NCI-H2029 (cell line): ENCODE results near the gene ZP2.
A peak's percentile ranks its signal among the peaks of the same experiment; 100 is the strongest.
"Not testable (repeated sequence)": the region's sequence is repeated elsewhere in the genome, so short reads cannot be mapped to it uniquely, and the experiment has no call there.

Experiments used
- DNase-seq: peaks from one replicate; lab custom pipeline; 2025; lab: John Stamatoyannopoulos, UW

The ZP2 gene

GRCh38 chr16:21170116-21170515 lies 41.3 kb downstream of the ZP2 start:
- DNase-seq: not testable (repeated sequence)

DNA sequence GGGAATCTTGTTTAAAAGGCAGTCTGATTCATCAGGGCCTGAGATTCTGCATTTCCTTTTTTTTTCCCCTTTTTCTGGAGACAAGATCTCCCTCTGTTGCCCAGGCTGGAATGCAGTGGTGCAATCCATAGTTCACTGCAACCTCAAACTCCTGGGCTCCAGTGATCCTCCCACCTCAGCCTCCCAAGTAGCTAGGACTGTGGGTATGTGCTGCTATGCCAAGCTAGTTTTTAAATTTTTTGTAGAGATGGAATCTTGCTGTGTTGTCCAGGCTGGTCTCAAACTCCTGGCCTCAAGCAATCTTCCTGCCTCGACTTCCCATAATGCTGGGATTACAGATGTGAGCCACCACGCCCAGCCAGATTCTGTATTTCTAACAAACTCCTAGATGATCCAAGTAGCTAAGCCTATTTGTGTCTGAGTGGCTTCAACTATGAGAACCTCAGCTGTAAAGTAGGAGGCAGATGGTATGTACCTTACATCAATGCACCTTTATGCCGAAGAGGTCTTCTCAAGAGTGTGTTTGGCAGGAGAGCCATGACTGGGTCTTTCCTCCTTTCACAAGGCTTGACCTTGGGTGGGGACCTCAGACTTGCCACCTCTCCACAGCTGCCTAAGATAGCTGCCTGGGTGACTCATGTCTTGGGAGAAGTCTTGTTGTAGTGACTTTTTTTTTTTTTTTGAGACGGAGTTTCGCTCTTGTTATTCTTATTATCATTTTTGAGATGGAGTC lies 42.0 kb downstream of the ZP2 start:
- no peak for DNase-seq

- DNase-seq: no peak
These were observed 43.3 kb downstream of the ZP2 start for GRCh38 chr16:21167929-21168602.

- DNase-seq: no peak
These were observed 44.0 kb downstream of the ZP2 start for GRCh38 chr16:21167360-21167759.

DNA sequence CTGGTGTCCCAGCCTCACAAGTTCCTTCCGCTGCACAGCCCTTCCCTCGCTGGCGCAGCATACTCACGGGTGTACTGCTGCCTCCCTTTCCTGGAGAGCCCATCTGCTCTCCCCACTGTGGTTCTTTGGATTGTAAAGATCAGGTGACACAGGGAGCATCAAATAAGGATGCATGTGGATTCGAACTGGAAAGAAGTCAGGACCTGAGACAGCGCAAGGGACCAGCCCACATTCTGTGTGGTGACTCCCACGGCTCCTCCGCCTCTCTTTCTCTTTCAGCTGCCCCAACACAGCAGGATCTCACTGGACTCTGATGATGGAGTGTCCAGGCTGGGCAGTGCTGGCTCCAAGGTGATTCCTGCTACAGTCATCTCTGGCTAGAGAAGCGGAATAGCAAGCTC lies 44.8 kb downstream of the ZP2 start:
- no peak for DNase-seq

- no peak for DNase-seq
These were observed 46.7 kb downstream of the ZP2 start for GRCh38 chr16:21164521-21165168.

DNA sequence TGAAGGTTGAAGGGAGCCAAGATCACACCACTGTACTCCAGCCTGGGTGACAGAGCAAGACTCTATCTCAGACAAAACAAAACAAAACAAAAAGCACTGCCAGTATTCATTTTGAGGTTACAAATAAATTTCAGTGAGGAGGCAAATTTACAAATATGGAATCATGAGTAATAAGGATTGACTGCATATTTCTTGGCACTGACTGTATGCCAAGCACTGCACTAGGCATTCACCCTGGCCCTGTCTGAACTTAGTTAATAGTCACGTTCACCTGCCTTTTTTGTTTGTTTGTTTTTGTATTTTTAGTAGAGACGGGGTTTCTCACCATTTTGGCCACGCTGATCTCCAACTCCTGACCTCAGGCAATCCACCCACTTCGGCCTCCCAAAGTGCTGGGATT lies 47.8 kb downstream of the ZP2 start:
- DNase-seq: no peak

- DNase-seq: peak; percentile 25
These were observed 48.7 kb downstream of the ZP2 start for GRCh38 chr16:21162661-21163151.

DNA sequence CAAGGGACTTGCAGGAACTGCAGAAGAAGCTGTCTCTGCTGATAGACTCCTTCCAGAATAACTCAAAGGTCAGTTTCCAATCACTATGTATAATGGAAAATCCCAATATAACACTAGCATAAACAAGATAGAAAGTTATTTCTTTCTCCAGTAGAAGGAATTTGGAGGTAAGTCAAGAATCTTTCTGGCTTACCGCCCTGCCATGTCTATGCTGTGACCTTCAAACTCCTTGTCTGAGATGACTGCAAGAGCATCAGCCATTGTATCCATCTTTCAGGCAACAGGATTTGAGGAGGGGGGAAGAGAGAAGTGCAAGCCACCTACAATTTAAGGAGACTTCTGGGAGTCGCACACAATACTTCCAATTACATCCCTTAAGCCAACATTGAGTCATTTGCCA lies 50.2 kb downstream of the ZP2 start:
- no peak for DNase-seq

DNA sequence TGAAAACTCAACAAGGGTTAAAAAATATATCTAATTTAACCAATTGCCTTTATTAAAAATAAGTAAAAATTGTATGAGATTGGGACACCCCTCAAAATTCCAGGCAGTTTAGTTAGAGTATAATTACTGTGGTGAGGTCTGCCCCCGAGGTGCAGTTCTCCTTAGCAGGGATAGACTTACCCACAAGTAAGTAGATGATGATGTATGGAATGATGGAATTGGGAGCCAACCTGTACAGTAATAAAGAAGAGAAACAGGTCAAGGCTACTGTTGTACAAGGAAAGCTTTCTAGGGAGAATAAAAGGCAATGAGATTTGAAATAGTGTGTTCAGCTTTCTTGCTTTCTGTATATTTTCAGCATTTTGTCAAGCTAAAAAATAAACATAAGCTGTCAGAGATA lies 51.1 kb downstream of the ZP2 start:
- DNase-seq: no peak

- DNase-seq: no peak
These were observed 52.0 kb downstream of the ZP2 start for GRCh38 chr16:21159281-21159951.

- DNase-seq: peak; percentile 75
These were observed 52.9 kb downstream of the ZP2 start, which contains the start of gene LDAF1 for GRCh38 chr16:21158208-21159110. LDAF1 (plus strand) TSS chr16:21158674; CDS start chr16:21161183, 2,509 bp downstream.

- DNase-seq: peak; percentile 41
These were observed 53.7 kb downstream of the ZP2 start for GRCh38 chr16:21157632-21158031.

DNA sequence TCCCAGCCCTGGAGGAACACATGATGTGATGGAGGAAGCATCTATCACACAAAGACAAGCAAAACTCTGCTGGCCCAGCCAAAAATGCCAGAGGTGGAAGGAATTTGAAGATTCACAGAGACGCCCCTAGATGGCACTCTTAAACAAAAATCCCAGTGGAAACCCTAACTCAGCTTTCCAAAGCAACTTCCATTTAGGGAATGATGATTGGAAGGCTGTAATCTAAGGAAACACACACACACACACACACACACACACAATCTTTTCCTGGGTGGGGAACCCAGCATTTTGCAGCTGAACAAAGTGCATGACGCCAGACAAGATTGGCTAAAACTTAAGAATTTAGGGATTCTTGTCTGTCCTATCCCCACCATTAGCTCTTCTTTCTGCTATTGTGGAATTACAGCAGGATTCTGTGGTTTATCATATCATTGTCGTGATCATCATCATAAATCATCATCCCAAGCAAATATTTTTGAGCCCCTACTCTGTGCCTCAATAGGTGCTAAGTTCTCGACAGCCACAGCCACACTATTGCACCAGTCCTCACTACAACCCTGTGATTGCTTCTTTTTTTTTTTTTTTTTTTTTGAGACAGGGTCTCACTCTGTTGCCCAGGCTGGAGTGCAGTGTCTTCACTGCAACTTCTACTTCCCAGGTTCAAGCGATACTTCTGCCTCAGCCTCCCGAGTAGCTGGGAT lies 54.5 kb downstream of the ZP2 start:
- peak; percentile 70 for DNase-seq

- DNase-seq: not testable (repeated sequence)
These were observed 55.4 kb downstream of the ZP2 start for GRCh38 chr16:21156011-21156410.

GRCh38 chr16:21153124-21153729 lies 58.1 kb downstream of the ZP2 start:
- DNase-seq: peak; percentile 23

DNA sequence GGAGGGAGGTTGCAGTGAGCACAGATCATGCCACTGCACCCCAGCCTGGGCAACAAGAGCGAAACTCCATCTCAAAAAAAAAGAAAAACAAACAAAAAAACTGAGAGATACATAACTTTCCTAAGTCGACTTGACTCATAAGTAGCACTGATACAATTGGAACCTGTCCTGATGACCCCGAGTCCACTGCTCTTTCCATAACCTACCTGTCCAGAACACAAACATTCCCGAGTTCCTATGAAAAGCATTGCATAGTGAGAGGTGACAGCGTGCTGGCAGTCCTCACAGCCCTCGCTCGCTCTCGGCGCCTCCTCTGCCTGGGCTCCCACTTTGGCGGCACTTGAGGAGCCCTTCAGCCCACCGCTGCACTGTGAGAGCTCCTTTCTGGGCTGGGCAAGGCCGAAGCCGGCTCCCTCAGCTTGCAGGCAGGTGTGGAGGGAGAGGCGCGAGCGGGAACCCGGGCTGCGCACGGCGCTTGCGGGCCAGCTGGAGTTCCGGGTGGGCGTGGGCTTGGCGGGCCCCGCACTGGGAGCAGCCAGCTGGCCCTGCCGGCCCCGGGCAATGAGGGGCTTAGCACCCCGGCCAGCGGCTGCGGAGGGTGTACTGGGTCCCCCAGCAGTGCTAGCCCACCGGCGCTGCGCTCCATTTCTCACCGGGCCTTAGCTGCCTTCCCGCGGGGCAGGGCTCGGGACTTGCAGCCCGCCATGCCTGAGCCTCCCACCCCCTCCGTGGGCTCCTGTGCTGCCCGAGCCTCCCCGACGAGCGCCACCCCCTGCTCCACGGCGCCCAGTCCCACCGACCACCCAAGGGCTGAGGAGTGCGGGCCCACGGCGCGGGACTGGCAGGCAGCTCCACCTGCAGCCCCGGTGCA lies 59.0 kb downstream of the ZP2 start:
- not testable (repeated sequence) for DNase-seq

- DNase-seq: peak; percentile 76
These were observed 60.9 kb downstream of the ZP2 start, which contains the start of gene DNAH3 for GRCh38 chr16:21150375-21151001. DNAH3 (minus strand) TSS chr16:21150846; CDS start chr16:21150319, 527 bp downstream.
